NB4 (cell line): Measurements from ENCODE around the gene ENHO.

Experiments used
- MYC ChIP-seq: IDR thresholded peaks from 2 replicates; pipeline ENCODE4 v1.6.1; 2011; ENCODE audit warnings: low read depth, low read length
- TF ChIP-seq, protein P1 (sequence below): IDR thresholded peaks from one replicate; pipeline ENCODE4 v1.5.1; 2012; ENCODE audit warnings: low read depth, low read length
- TF ChIP-seq, protein P2 (sequence below): IDR thresholded peaks from 2 replicates; pipeline ENCODE4 v1.6.1; 2011; ENCODE audit warnings: low read depth, low read length

- TF ChIP-seq, protein P1, sequence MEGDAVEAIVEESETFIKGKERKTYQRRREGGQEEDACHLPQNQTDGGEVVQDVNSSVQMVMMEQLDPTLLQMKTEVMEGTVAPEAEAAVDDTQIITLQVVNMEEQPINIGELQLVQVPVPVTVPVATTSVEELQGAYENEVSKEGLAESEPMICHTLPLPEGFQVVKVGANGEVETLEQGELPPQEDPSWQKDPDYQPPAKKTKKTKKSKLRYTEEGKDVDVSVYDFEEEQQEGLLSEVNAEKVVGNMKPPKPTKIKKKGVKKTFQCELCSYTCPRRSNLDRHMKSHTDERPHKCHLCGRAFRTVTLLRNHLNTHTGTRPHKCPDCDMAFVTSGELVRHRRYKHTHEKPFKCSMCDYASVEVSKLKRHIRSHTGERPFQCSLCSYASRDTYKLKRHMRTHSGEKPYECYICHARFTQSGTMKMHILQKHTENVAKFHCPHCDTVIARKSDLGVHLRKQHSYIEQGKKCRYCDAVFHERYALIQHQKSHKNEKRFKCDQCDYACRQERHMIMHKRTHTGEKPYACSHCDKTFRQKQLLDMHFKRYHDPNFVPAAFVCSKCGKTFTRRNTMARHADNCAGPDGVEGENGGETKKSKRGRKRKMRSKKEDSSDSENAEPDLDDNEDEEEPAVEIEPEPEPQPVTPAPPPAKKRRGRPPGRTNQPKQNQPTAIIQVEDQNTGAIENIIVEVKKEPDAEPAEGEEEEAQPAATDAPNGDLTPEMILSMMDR: no peak
- no peak for TF ChIP-seq MYC
- TF ChIP-seq, protein P2, sequence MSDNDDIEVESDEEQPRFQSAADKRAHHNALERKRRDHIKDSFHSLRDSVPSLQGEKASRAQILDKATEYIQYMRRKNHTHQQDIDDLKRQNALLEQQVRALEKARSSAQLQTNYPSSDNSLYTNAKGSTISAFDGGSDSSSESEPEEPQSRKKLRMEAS: no peak
These were observed 18.8 kb upstream of the ENHO start for GRCh38 chr9:34541540-34541939.
